AG08396 (cell line): Measurements from ENCODE around the gene METTL22.

Experiments
- DNase-seq: peaks from one replicate; pipeline ENCODE4 v3.0.0; 2012; ENCODE audit warnings: low spot score, mixed read lengths

Gene METTL22

GRCh38 chr16:8668113-8668512, 46.6 kb downstream of the METTL22 start:
- no peak for DNase-seq

GRCh38 chr16:8669481-8669880, 48.0 kb downstream of the METTL22 start:
- DNase-seq: no peak

GRCh38 chr16:8670014-8670560, 48.6 kb downstream of the METTL22 start:
- no peak for DNase-seq

- DNase-seq: no peak
These were observed 52.3 kb downstream of the METTL22 start for GRCh38 chr16:8673611-8674412.

GRCh38 chr16:8674413-8675022, 53.0 kb downstream of the METTL22 start, which contains the start of gene ABAT:
Gene ABAT, plus strand, starts transcription at chr16:8674617. Its CDS starts 61,123 bp downstream, at chr16:8735740.
- DNase-seq: peak; percentile 98

GRCh38 chr16:8675183-8676159, 54.0 kb downstream of the METTL22 start:
- no peak for DNase-seq

- no peak for DNase-seq
These were observed 54.7 kb downstream of the METTL22 start for GRCh38 chr16:8676160-8676547.

GRCh38 chr16:8676737-8677375, 55.4 kb downstream of the METTL22 start:
- no peak for DNase-seq

- no peak for DNase-seq
These were observed 56.0 kb downstream of the METTL22 start for GRCh38 chr16:8677481-8677880.

- peak; percentile 55 for DNase-seq
These were observed 56.8 kb downstream of the METTL22 start for GRCh38 chr16:8678068-8678927.

- DNase-seq: no peak
These were observed 57.7 kb downstream of the METTL22 start for GRCh38 chr16:8679151-8679550.

GRCh38 chr16:8682551-8683259, 61.2 kb downstream of the METTL22 start:
- DNase-seq: no peak

- DNase-seq: no peak
These were observed 62.1 kb downstream of the METTL22 start for GRCh38 chr16:8683640-8684039.

GRCh38 chr16:8685617-8686016, 64.1 kb downstream of the METTL22 start:
- DNase-seq: no peak

- no peak for DNase-seq
These were observed 64.6 kb downstream of the METTL22 start for GRCh38 chr16:8686031-8686621.

GRCh38 chr16:8686879-8687278, 65.4 kb downstream of the METTL22 start:
- DNase-seq: no peak

GRCh38 chr16:8689686-8690085, 68.2 kb downstream of the METTL22 start:
- no peak for DNase-seq

- no peak for DNase-seq
These were observed 70.2 kb downstream of the METTL22 start for GRCh38 chr16:8691728-8692127.
